ENCODE results near the gene KCTD21.

- no peak for TF ChIP-seq POLR2A (IDR thresholded peaks at IDR 0.05; ENCODE audit: borderline replicate concordance, extremely low read depth, insufficient read depth, insufficient read length)
- no peak for TF ChIP-seq CTCF (IDR thresholded peaks at IDR 0.05 in 2 of 3, conservative IDR thresholded peaks at IDR 0.05 in 1 of 3; ENCODE audit: borderline replicate concordance in 1 of 3, insufficient read depth in 1 of 3, low read depth in 2 of 3, low read length in 2 of 3)
- TF ChIP-seq EZH2phosphoT487 (IDR thresholded peaks at IDR 0.05; ENCODE audit: borderline replicate concordance) = no peak
- TF ChIP-seq ZFX (IDR thresholded peaks at IDR 0.05) = no peak
- TF ChIP-seq EZH2 (IDR thresholded peaks at IDR 0.05) = no peak
- TF ChIP-seq, protein P1, sequence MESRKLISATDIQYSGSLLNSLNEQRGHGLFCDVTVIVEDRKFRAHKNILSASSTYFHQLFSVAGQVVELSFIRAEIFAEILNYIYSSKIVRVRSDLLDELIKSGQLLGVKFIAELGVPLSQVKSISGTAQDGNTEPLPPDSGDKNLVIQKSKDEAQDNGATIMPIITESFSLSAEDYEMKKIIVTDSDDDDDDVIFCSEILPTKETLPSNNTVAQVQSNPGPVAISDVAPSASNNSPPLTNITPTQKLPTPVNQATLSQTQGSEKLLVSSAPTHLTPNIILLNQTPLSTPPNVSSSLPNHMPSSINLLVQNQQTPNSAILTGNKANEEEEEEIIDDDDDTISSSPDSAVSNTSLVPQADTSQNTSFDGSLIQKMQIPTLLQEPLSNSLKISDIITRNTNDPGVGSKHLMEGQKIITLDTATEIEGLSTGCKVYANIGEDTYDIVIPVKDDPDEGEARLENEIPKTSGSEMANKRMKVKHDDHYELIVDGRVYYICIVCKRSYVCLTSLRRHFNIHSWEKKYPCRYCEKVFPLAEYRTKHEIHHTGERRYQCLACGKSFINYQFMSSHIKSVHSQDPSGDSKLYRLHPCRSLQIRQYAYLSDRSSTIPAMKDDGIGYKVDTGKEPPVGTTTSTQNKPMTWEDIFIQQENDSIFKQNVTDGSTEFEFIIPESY (IDR thresholded peaks at IDR 0.05; ENCODE audit: extremely low read depth, insufficient replicate concordance, low read length) = no peak
- no peak for TF ChIP-seq POLR2AphosphoS5 (IDR thresholded peaks at IDR 0.05; ENCODE audit: low read depth, low read length)
- TF ChIP-seq REST (IDR thresholded peaks at IDR 0.05; ENCODE audit: low read depth) = no peak
- no peak for TF ChIP-seq MAX (IDR thresholded peaks at IDR 0.05)
- no peak for TF ChIP-seq SRF (IDR thresholded peaks at IDR 0.05; ENCODE audit: low read depth)
- no peak for TF ChIP-seq ZNF274 (IDR thresholded peaks at IDR 0.05; ENCODE audit: low read depth, low read length)
- no peak for TF ChIP-seq RAD21 (IDR thresholded peaks at IDR 0.05; ENCODE audit: low read depth)
Measured at GRCh38 chr11:78205256-78205655, 16.8 kb upstream of the KCTD21 start.

All from HCT116 (cell line).